ENCODE data around the gene UPF1.

UPF1 gene

DNA sequence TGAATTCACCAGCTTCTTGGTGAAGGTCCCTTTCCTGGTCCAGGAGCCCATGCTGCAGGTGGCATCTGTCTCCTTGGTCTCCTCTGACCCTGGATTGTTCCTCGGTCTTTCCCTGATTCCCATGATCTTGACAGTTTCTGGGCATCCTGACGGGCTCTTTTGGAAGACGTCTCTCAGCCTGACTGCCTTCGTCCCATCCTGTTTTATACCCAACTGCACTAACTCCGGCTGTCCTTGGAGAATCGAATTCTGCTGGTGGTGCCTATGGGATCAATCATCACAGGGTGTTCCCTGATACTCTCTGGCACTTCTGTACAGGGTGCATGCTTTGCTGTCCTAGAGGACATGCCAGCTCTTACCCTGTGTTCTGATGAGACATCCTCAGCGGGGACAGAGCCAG, 45.1 kb downstream of the UPF1 start:
- no peak overlapping the region for H3K27ac ChIP-seq (ENCODE audit: extremely low read depth, low read depth, low read length)
- H3K9me3 ChIP-seq (ENCODE audit: control insufficient read depth, insufficient read depth, low read depth, low read length), result no peaks in the 10 kb centered on the region
- no peak overlapping the region for H3K4me3 ChIP-seq (ENCODE audit: low read depth, low read length)
- H3K36me3 ChIP-seq (ENCODE audit: control insufficient read depth in 2 of 2, insufficient read depth in 1 of 2, low read length in 2 of 2), result peaks cover 16 to 68% of the 10 kb centered on the region in 2 experiments; a peak in 2 of 3 replicates
- TF ChIP-seq TRIM28 (IDR thresholded peaks at IDR 0.05; ENCODE audit: borderline replicate concordance, low read length) (peak; percentile 55; the same call in 1 of the 2 replicates), ZNF596 (tag by site-specific recombination; IDR thresholded peaks at IDR 0.05) (no peak), ZNF132 (tag by site-specific recombination; IDR thresholded peaks at IDR 0.05; ENCODE audit: borderline replicate concordance) (no peak)
- TF ChIP-seq, protein P1, sequence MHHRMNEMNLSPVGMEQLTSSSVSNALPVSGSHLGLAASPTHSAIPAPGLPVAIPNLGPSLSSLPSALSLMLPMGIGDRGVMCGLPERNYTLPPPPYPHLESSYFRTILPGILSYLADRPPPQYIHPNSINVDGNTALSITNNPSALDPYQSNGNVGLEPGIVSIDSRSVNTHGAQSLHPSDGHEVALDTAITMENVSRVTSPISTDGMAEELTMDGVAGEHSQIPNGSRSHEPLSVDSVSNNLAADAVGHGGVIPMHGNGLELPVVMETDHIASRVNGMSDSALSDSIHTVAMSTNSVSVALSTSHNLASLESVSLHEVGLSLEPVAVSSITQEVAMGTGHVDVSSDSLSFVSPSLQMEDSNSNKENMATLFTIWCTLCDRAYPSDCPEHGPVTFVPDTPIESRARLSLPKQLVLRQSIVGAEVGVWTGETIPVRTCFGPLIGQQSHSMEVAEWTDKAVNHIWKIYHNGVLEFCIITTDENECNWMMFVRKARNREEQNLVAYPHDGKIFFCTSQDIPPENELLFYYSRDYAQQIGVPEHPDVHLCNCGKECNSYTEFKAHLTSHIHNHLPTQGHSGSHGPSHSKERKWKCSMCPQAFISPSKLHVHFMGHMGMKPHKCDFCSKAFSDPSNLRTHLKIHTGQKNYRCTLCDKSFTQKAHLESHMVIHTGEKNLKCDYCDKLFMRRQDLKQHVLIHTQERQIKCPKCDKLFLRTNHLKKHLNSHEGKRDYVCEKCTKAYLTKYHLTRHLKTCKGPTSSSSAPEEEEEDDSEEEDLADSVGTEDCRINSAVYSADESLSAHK (tag by site-specific recombination; IDR thresholded peaks at IDR 0.05), result peak; percentile 62
- ChIA-PET POLR2A (no interaction called here), CTCF (interaction anchor here (3.4 kb wide), 1 partner anchor 11 kb away, joined by 32 read pairs; no protein-coding TSS in a partner anchor)
- peaks cover under 1% of the 10 kb centered on the region; the same call in 1 of the 2 replicates for H3K4me1 ChIP-seq (ENCODE audit: control insufficient read depth, insufficient read depth, low read length)

- CTCF ChIA-PET, result no interaction called here
- no peak overlapping the region for H3K27ac ChIP-seq (ENCODE audit: extremely low read depth, low read depth, low read length)
These were observed 46.5 kb downstream of the UPF1 start for GRCh38 chr19:18878058-18878797.

More at GRCh38 chr19:18878058-18878797, 46.5 kb downstream of the UPF1 start:
- POLR2A ChIA-PET, result no interaction called here
- H3K36me3 ChIP-seq (ENCODE audit: control insufficient read depth in 2 of 2, insufficient read depth in 1 of 2, low read length in 2 of 2), result peaks cover 19 to 76% of the 10 kb centered on the region in 2 experiments; a peak in 2 of 3 replicates
- H3K9me3 ChIP-seq (ENCODE audit: control insufficient read depth, insufficient read depth, low read depth, low read length), result no peaks in the 10 kb centered on the region
- no peak overlapping the region for H3K4me3 ChIP-seq (ENCODE audit: low read depth, low read length)
- TF ChIP-seq ZNF121 (tag by site-specific recombination; IDR thresholded peaks at IDR 0.05) (no peak), HOXC10 (CRISPR knock-in tag; IDR thresholded peaks at IDR 0.05) (no peak), SALL2 (tag by site-specific recombination; IDR thresholded peaks at IDR 0.05; ENCODE audit: borderline replicate concordance) (no peak), ZNF133 (tag by site-specific recombination; IDR thresholded peaks at IDR 0.05) (no peak), ZNF654 (tag by site-specific recombination; IDR thresholded peaks at IDR 0.05; ENCODE audit: low read depth) (no peak), GLIS1 (tag by site-specific recombination; IDR thresholded peaks at IDR 0.05) (no peak), ZNF174 (tag by site-specific recombination; IDR thresholded peaks at IDR 0.05) (no peak), ZBTB1 (tag by site-specific recombination; IDR thresholded peaks at IDR 0.05) (no peak), ZNF555 (tag by site-specific recombination; conservative IDR thresholded peaks at IDR 0.05) (no peak), ZNF585B (tag by site-specific recombination; IDR thresholded peaks at IDR 0.05) (no peak), ZNF561 (tag by site-specific recombination; IDR thresholded peaks at IDR 0.05; ENCODE audit: borderline replicate concordance) (no peak), REST (tag by site-specific recombination; IDR thresholded peaks at IDR 0.05) (no peak), HOXA7 (CRISPR knock-in tag; IDR thresholded peaks at IDR 0.05; ENCODE audit: borderline replicate concordance) (no peak)
- TF ChIP-seq, protein P2, sequence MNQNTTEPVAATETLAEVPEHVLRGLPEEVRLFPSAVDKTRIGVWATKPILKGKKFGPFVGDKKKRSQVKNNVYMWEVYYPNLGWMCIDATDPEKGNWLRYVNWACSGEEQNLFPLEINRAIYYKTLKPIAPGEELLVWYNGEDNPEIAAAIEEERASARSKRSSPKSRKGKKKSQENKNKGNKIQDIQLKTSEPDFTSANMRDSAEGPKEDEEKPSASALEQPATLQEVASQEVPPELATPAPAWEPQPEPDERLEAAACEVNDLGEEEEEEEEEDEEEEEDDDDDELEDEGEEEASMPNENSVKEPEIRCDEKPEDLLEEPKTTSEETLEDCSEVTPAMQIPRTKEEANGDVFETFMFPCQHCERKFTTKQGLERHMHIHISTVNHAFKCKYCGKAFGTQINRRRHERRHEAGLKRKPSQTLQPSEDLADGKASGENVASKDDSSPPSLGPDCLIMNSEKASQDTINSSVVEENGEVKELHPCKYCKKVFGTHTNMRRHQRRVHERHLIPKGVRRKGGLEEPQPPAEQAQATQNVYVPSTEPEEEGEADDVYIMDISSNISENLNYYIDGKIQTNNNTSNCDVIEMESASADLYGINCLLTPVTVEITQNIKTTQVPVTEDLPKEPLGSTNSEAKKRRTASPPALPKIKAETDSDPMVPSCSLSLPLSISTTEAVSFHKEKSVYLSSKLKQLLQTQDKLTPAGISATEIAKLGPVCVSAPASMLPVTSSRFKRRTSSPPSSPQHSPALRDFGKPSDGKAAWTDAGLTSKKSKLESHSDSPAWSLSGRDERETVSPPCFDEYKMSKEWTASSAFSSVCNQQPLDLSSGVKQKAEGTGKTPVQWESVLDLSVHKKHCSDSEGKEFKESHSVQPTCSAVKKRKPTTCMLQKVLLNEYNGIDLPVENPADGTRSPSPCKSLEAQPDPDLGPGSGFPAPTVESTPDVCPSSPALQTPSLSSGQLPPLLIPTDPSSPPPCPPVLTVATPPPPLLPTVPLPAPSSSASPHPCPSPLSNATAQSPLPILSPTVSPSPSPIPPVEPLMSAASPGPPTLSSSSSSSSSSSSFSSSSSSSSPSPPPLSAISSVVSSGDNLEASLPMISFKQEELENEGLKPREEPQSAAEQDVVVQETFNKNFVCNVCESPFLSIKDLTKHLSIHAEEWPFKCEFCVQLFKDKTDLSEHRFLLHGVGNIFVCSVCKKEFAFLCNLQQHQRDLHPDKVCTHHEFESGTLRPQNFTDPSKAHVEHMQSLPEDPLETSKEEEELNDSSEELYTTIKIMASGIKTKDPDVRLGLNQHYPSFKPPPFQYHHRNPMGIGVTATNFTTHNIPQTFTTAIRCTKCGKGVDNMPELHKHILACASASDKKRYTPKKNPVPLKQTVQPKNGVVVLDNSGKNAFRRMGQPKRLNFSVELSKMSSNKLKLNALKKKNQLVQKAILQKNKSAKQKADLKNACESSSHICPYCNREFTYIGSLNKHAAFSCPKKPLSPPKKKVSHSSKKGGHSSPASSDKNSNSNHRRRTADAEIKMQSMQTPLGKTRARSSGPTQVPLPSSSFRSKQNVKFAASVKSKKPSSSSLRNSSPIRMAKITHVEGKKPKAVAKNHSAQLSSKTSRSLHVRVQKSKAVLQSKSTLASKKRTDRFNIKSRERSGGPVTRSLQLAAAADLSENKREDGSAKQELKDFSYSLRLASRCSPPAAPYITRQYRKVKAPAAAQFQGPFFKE (tag by site-specific recombination; IDR thresholded peaks at IDR 0.05; ENCODE audit: borderline replicate concordance), result no peak
- TF ChIP-seq, protein P3, sequence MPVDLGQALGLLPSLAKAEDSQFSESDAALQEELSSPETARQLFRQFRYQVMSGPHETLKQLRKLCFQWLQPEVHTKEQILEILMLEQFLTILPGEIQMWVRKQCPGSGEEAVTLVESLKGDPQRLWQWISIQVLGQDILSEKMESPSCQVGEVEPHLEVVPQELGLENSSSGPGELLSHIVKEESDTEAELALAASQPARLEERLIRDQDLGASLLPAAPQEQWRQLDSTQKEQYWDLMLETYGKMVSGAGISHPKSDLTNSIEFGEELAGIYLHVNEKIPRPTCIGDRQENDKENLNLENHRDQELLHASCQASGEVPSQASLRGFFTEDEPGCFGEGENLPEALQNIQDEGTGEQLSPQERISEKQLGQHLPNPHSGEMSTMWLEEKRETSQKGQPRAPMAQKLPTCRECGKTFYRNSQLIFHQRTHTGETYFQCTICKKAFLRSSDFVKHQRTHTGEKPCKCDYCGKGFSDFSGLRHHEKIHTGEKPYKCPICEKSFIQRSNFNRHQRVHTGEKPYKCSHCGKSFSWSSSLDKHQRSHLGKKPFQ (tag by site-specific recombination; IDR thresholded peaks at IDR 0.05), result no peak
- H3K4me1 ChIP-seq (ENCODE audit: control insufficient read depth, insufficient read depth, low read length), result no peaks in the 10 kb centered on the region

Measured in HEK293 (cell line).